ENCODE results near the gene WDR20.
"Not testable (repeated sequence)": the region's sequence is repeated elsewhere in the genome, so short reads cannot be mapped to it uniquely, and the experiment has no call there.

WDR20 gene, protein sequence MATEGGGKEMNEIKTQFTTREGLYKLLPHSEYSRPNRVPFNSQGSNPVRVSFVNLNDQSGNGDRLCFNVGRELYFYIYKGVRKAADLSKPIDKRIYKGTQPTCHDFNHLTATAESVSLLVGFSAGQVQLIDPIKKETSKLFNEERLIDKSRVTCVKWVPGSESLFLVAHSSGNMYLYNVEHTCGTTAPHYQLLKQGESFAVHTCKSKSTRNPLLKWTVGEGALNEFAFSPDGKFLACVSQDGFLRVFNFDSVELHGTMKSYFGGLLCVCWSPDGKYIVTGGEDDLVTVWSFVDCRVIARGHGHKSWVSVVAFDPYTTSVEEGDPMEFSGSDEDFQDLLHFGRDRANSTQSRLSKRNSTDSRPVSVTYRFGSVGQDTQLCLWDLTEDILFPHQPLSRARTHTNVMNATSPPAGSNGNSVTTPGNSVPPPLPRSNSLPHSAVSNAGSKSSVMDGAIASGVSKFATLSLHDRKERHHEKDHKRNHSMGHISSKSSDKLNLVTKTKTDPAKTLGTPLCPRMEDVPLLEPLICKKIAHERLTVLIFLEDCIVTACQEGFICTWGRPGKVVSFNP

DNA sequence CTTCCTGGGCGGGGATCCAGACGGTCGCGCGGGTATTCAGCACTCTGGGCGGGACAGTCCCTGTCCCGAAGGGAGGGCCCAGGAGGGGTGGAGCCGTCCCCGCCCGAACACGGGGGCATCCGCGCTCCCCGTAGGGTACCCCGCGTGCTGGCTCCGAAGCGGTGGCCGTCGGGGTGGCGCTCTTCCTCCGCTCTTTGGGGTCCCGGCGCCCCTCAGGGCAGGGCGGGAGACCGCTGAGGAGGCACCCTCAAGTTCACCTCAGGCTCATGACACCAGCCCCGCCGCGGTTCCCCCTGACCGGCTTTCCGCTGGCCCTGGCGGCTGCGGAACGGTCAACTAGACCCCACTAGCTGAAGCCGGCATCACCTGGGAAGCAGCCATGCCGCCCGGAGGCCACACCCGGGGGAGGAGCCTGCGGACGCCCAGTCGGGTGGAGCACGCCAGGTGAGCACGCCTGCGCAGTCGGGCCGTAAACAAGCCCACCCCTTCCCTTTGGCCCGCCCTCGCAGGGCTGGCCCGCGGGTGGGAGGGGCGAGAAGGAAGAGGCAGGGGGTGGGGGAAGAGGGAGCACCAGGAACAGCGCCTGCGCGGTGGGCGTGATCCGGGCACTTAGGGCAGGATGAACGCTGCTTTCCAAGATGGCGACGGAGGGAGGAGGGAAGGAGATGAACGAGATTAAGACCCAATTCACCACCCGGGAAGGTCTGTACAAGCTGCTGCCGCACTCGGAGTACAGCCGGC lies at the start of gene WDR20:
Gene WDR20 (plus strand): TSS at position 612 of the 741 bp plus-strand sequence. CDS start 27 bp downstream, at position 639.
- peak; percentile 93 for DNase-seq

DNA sequence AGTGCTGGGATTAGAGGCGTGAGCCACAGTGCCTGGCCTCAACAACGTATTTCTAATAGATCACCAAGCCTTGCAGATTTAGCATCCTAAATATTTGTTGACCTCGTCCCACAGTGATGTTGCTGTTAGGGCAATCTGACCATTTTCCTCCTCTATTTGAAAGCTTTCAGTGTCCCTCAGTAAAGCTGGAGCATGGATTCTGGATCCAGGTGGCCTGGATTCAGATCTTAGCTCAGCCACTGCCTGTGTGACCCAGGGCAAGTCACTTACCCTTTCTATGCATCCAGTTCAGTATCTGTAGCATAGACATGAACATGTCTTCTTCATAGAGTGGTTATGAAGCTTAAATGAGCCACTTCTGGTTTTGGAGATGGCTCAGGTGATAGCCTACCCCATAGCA lies 49.0 kb upstream of the WDR20 start:
- no peak for DNase-seq

DNA sequence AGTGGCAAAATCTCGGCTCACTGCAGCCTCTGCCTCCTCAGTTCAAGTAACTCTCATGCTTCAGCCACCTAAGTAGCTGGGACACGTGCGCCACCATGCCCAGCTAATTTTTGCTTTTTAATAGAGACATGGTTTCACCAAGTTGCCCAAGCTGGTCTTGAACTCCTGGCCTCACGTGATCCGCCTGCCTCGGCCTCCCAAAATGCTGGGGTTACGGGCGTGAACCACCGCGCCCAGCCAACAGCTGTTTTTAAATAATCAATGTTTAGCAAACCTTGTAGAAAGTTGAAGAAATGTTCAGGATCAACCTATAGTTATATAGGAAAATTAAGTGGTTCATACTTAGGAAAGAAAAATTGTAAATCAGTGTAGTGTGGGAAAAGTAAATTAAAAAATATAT lies 46.9 kb upstream of the WDR20 start:
- no peak for DNase-seq

DNA sequence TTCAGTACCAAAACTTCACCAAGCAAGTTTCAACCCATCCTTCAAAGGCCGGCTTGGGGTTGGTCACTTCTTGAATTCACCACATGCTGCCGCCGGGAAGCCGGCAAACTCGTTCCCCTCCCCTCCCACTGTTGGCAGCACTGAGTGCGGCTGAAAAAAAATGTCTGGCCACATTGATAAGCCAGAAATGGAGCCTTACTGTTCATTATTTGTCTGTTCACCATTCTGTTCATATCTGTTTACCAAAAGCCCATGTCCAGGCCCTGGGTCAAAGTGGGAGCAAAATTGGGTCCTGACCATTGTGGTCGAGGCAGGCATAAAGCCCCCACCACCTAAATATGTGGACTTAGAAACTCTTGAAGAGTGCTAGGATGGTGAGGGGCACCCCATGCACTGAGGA lies 45.6 kb upstream of the WDR20 start:
- DNase-seq, result no peak

DNA sequence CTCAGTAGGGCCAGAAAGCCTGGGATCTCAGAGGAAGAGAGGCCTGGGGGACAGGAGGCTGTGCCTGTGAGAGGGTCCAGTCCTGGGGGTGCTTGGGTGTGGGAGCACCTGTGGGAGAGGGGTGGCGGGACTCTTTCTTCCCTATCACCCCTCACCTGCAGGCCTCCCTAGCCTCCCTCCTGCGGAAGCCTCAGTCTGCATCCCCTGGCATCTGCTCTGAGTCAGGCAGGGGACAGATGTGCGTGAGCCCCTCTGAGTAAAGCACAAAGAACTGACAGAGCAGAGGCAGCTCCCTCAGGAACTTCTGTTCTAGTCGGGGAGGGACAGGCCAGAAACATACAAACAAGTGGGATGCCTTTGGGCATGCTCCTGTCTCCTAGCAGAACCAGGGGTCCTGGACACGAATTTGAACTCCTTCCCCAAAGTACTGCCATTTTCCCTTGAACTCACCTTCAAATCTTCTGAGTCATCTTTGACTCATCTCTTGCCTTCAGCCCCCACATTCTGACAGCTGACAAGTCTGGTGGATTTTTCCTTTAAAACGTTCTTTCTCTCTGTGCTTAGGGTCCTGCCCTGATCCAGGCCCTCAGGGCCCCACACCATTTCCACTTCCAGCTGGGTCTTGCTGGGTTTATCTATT lies 44.3 kb upstream of the WDR20 start:
- no peak for DNase-seq

DNA sequence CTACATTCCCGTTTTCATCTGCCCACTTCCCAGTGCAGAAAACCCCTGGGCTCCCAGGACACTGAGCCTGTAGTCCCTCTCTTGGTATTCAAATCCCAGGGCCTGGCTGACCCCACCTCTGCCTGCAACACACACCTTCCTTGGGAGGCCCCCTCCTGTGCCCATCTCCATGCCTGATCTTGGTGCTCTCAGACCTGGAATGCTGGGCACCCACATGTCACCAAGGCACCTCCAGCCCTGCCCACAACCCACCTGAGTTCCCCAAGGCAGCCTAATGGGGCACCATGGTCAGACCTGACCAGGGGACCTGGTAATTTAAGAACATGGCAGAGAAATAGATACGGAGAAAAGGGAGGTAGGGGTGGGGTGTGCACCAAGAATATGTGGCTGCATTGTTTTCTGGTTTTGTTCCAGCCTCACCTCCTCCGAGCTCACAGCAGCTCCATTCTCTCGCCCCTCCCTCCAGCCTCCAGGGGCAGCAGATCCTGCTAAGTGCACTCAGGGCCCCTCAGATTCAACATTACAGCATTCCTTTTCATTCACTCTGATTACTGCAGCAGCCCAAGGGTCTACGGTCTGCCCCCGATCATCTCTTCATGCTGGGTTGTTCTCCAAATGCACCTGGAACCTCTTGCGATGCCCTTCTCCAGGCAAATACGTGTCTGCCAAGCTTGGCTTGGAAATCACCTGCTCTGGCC lies 43.7 kb upstream of the WDR20 start:
- DNase-seq, result no peak

DNA sequence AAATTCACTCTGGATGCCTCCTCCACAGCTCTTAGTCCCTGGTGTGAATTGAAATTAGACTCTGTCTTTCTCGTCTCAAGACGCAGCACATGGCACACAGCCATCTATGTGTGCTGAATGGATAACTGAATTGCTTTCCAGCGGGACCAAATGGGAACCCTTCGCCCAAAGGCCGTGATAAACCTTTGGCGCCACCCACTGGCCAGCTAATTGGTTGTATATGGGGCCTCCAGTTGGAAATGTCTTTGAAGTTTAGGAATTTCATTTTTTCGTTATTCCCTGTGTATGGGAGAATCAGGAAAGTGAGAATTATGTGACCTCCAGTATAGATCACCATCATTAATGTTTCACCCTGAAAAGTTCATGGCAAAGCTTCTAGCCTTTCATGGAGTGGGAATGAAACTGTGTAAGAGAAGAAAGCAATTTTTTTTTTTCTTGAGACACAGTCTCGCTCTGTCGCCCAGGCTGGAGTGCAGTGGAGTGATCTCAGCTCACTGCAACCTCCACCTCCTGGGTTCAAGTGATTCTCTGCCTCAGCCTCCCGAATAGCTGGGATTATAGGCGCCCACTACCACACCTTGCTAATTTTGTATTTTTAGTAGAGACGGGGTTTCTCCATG lies 43.0 kb upstream of the WDR20 start:
- peak; percentile 51 for DNase-seq

DNA sequence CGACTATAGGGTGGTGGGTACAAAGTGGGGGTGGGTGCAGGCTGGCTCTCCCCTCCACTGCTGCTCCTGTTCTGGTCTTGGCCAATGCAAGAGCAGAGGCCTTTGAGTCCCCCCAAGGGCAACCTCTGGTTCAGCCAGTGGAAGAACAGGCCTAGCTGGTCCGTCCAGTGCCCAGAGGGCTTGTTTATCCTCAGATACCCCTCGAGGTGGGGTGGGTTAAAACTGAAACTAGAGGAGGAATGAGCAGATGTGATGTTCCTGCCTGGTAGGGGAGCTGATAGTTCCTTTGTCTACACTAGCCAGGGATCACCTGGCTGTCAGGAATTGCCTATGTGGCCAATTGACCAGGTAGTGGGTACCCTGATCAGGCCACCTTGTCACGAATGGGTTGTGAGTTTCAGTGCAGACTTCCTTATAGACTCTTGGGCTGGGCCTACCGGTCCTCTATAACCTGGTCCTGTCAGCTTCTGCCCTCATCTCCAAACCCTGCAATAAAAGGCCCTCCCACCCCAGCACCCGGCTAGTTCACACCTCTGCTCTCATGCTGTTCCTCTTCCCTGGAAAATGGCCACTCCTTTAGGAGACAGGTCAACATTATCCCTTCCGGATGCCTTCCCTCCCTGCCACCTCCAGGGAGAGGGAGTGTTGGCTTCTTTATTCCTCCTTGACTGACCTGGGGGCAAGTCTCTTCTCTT lies 42.1 kb upstream of the WDR20 start:
- DNase-seq, result no peak

DNA sequence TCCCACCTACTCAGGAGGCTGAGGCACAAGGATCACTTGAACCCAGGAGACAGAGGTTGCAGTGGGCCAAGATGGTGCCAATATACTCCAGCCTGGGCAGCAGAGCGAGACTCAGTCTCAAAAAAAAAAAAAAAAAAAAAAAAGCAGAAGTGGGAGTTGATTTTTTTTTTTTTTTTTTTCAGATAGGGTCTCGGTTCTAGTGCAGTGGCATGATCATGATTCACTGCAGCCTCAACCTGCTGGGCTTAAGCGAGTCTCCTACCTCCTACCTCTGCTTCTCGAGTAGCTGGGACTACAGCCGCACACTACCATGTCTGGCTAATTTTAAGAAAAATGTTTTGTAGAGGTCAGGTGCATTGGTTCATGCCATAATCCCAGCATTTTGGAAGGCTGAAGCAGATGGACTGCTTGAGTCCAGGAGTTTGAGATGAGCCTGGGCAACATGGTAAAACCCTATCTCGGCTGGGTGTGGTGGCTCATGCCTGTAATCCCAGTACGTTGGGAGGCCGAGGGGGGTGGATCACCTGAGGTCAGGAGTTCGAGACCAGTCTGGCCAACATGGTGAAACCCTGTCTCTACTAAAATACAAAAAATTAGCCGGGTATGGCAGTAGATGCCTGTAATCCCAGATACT lies 36.5 kb upstream of the WDR20 start:
- peak; percentile 50 for DNase-seq

DNA sequence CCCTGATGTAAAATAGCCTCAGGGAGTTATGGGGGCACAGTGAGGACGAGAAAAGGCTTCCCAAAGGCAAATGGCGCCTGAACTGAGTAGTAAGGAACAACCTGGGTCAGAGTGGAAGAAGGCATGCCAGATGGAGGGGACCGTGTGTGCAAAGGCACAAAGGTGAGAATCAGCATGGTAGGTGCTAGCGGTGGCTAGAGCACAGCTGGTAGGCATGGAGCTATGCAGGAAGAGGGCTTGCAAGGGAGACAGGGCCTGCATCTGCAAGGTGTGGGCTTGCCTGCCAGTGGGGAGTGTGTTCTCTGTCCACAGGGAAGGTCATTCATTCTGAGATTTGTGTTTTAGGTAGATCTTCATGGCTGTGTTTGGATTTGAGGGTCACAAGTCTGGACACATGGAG lies 34.3 kb upstream of the WDR20 start:
- no peak for DNase-seq

DNA sequence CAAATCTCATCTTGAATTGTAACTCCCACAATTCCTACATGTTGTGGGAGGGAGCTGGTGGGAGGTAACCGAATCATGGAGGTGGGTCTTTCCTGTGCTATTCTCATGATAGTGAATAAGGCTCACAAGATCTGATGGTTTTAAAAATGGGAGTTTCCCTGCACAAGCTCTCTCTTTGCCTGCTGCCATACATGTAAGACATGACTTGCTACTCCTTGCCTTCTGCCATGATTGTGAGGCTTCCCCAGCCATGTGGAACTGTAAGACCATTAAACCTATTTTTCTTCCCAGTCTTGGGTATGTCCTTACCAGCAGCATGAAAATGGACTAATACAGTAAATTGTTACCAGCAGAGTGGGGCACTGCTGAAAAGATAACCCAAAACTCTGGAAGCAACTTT lies 30.4 kb upstream of the WDR20 start:
- not testable (repeated sequence) for DNase-seq

DNA sequence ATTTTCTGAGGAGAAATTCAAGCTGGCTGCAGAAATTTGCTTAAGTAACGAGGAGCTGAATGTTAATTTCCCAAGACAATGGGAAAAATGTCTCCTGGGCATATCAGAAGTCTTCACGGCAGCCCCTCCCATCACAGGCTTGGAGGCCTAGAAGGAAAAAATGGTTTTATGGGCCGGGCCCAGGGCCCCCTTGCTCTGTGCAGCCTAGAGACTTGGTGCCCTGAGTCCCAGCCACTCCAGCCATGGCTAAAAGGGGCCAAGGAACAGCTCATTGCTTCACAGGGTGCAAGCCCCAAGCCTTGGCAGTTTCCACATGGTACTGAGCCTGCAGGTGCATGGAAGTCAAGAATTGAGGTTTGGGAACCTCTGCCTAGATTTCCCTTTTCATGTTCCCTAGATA lies 28.6 kb upstream of the WDR20 start:
- DNase-seq, result no peak

DNA sequence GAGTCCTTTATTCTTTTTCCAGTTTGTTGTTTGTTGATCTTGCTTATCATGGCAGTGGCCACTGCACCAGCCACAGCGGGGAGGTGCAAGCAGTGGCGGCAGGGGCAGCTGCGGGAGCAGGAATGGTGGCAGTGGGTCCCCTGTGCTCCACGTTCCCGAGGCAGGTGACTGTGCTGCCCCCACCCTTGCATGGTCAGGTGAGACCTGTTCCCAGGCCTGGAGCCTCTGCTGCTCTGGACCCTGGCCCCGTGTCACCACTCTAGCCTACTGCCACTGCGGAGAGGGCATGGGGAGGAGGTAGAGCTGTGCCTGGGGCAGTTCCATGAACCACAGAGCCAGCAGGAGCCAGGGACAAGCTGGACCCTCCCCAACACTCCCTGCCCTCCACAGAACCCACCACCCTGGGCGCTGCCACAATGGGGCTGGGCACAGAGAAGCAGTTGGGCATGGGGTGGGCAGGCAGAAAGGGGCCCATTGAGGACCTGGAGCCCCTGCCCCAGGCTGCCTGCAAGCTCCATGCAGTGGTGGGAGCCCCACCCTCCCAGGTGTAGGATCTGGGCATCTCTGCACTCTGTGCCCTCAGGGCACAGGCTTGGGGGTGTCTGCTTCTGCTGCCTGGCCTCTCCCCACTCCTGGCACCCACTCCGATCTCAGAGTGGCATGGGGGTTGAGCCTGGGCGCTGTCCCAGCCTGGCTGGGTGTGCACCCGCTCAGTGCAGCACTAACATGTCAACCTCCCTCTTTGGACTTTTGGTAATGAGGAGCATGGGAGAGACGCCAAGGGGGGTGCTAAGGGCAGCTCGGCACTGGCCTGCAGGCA lies 23.1 kb upstream of the WDR20 start:
- DNase-seq, result no peak

DNA sequence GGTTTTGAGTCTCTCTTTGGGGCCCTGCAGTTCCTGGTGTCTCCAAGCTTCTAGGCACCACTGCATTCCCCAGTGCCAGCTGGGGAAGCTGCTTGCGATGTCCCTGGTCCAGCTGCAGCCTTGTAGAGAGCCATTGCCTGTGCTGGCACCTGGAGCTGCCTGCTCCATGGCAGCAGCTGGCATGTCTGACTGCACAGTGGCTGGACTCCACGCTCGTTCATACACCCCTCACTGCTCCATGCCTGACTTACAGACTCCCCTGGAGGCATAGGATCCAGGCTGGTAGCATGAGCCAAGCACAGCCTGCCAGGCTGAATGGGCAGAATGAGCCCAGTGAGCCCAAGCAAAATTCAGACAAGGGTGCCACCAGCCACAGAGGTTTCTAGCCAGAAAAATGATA lies 21.8 kb upstream of the WDR20 start:
- DNase-seq, result no peak

DNA sequence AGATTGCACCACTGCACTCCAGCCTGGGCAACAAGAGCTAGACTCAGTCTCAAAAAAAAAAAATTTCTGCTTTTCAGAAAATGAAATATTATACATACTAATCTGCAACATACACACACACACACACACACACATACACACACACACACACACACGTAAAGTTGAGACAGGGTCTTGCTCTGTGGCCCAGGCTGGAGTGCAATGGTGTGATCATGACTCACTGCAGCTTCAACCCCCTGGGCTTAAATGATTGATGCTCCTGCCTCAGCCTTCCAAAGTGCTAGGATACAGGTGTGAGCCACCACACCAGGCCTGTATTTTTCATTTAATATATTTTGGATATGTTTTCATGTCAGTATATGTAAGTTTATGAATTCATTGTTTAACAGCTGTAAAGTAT lies 18.8 kb upstream of the WDR20 start:
- no peak for DNase-seq

DNA sequence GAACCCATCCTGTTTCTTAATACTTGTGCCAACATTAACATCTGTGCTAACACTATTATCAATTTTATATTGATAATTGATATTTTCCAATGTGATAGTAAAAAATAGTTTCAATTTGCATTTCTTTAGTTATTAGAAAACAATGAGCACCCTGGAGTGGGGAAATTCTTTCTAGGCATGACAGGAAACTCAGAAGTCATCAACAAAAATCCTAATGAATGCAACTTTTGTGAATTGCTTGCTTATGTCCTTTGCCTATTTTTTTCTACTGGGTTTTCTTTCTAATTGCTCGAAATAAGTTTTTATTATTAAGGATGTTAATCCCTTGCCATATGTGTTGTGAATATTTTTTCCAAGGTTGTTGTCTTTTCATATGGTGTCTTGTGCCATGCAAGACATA lies 18.1 kb upstream of the WDR20 start:
- no peak for DNase-seq

DNA sequence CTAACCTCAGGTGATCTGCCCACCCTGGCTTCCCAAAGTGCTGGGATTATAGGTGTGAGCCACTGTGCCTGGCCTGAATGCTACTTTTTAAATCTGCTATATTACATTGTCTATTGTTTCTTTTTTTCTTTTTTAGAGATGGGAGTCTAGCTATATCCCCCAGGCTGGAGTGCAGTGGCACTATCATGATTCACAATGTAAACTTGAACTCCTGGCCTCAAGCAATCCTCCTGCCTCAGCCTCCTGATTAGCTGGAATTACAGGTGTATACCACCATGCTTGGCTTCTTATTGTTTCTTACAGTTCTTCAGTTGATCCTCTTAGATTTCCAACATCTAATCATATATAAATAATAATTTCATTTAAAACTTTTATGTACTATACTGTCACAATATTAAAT lies 15.3 kb upstream of the WDR20 start:
- no peak for DNase-seq

DNA sequence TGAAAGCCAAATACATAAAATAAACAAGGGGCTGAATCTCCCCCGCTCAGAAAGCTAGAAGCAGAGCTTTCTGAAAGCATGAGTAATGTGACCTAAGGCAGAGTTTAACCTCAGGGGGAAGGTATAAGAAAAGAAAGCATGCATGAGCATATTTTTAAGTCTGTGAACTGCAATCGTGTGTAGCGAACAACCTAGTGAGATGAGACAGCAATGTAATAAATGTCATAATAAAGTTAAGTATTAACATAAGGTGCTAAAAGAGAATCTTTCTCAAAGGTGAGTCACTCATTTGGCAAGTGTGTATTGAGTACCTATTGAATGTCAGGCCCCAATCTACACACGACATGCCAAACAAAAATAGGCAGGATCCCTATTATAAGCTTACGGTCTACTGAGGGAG lies 14.2 kb upstream of the WDR20 start:
- no peak for DNase-seq

DNA sequence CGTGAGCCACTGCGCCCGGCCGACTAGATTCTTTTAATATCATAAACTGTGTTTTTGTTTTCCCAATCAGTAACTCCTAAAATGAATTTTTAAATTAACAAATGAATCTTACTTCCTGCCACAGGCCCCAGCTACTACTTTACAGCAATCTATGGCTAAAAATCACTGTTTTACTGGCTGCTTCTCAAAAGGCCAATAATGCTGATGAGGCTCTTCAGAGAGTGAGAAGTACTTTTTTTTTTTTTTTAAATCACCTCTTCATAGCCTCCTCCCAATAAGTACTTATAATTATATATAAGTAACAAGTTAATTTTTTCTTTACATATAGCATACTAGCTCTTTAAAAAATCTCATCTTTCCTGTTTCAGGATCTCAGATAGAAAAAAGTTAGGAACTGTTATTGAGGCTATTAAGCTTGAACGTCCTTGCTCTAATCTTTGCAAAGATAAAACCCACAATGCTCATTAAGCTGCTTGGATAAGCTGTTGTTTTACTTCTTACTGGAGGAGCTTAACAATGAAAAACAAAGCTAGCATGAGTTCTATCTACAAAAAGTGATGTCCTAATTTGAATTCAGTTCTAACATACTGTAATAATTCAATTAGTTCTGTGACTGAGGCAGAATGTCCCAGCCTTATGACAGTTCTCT lies 12.8 kb upstream of the WDR20 start:
- DNase-seq, result no peak

DNA sequence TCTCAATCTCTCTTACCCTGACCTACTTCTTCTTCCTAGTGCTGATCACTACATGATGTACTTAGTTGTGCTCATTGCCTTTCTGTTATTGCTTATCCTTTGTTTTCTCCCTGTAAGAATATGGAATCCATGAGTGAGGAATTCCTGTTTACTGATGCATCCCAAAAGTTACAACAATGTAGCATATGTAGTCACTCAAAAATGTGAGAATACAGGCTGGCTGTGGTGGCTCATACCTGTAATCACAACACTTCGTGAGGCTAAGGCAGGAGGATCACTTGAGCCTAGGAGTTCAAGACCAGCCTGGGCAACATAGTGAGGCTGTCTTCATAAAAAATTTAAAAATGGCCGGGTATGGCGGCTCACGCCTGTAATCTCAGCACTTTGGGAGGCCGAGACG lies 8.0 kb upstream of the WDR20 start:
- no peak for DNase-seq

Measured in MV-4-11 (cell line).